ENCODE data around the gene SLC12A9.

SLC12A9 gene

DNA sequence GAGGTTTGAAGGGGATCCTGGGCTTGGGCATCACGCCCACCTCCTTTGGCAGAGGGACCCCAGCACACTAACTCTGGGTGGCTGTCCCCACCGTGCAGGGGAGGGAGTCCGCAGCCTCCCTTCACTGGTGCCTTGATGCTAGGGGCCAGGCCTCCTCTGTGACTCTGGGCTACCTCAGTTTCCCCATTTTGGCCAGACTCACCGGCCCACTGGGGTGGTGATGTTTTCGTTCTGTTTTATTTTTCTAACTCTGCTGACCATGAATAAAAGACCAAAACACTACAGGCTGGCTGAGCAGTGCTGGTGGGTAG is 14.2 kb downstream of the SLC12A9 start:
- Histone ChIP-seq H3K27ac (replicated peaks) (peak overlapping the region; percentile 90), H3K27me3 (ENCODE audit: insufficient read depth, poor library complexity, severe bottlenecking) (no peaks in the 10 kb centered on the region), H3K4me3 (replicated peaks; ENCODE audit: insufficient read depth, low read length) (peak overlapping the region; percentile 66)
- no peak for DNase-seq (ENCODE audit: low read depth in 1 of 2, low spot score in 1 of 2)
- no peak for TF ChIP-seq SPI1 (IDR thresholded peaks at IDR 0.05; ENCODE audit: borderline replicate concordance, low read depth)
- TF ChIP-seq, protein P1, sequence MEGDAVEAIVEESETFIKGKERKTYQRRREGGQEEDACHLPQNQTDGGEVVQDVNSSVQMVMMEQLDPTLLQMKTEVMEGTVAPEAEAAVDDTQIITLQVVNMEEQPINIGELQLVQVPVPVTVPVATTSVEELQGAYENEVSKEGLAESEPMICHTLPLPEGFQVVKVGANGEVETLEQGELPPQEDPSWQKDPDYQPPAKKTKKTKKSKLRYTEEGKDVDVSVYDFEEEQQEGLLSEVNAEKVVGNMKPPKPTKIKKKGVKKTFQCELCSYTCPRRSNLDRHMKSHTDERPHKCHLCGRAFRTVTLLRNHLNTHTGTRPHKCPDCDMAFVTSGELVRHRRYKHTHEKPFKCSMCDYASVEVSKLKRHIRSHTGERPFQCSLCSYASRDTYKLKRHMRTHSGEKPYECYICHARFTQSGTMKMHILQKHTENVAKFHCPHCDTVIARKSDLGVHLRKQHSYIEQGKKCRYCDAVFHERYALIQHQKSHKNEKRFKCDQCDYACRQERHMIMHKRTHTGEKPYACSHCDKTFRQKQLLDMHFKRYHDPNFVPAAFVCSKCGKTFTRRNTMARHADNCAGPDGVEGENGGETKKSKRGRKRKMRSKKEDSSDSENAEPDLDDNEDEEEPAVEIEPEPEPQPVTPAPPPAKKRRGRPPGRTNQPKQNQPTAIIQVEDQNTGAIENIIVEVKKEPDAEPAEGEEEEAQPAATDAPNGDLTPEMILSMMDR (IDR thresholded peaks at IDR 0.05; ENCODE audit: insufficient read depth, low read length) = no peak

DNA sequence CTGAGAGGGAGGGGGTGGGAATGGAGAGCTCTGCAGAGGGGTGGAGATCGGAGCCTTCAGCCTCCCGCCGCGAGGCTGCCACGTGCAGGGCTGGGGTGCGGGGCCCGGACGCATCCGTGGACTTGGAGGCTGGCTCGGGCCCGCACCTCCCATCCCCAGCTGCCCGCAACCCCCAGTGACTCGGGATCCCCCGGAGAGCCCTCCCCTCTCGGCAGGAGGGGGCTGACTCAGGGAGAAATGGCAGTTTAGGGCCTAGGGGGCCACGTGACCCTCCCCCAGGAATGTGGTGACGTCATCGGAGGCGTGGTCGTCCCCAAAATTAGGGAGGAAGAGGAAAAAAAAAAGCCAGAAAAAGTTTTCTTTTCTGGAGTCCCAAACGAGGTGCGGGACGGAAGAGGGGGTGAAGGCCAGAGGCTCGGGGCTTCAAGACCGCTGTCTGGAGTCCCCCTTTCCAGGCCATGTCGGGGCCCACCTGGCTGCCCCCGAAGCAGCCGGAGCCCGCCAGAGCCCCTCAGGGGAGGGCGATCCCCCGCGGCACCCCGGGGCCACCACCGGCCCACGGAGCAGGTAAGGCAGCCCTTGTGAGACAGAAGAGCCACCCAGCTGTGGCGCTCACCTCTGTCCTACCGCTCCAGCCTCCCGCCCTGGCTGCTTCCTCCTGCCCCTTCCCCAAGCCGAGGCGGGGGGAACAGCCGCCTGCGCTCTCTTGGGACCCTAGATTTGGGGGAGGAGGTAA is 14.7 kb downstream of the SLC12A9 start, which contains the start of gene TRIP6:
Gene TRIP6 (plus strand): TSS at position 348 of the 736 bp plus-strand sequence. CDS start 111 bp downstream, at position 459.
- no peaks in the 10 kb centered on the region for H3K27me3 ChIP-seq (ENCODE audit: insufficient read depth, poor library complexity, severe bottlenecking)
- DNase-seq (ENCODE audit: low read depth in 1 of 2, low spot score in 1 of 2) = peak; percentile 85 to 91
- H3K4me3 ChIP-seq (replicated peaks; ENCODE audit: insufficient read depth, low read length) = peak within 1 kb of the TSS; percentile 66
- TF ChIP-seq SPI1 (IDR thresholded peaks at IDR 0.05; ENCODE audit: borderline replicate concordance, low read depth) (peak; percentile 54; the same call in 1 of the 2 replicates), POLR2AphosphoS5 (IDR thresholded peaks at IDR 0.05; ENCODE audit: low read depth) (peak; percentile 70; the same call in 1 of the 2 replicates), GABPA (IDR thresholded peaks at IDR 0.05; ENCODE audit: low read depth) (no peak)
- TF ChIP-seq, protein P2, sequence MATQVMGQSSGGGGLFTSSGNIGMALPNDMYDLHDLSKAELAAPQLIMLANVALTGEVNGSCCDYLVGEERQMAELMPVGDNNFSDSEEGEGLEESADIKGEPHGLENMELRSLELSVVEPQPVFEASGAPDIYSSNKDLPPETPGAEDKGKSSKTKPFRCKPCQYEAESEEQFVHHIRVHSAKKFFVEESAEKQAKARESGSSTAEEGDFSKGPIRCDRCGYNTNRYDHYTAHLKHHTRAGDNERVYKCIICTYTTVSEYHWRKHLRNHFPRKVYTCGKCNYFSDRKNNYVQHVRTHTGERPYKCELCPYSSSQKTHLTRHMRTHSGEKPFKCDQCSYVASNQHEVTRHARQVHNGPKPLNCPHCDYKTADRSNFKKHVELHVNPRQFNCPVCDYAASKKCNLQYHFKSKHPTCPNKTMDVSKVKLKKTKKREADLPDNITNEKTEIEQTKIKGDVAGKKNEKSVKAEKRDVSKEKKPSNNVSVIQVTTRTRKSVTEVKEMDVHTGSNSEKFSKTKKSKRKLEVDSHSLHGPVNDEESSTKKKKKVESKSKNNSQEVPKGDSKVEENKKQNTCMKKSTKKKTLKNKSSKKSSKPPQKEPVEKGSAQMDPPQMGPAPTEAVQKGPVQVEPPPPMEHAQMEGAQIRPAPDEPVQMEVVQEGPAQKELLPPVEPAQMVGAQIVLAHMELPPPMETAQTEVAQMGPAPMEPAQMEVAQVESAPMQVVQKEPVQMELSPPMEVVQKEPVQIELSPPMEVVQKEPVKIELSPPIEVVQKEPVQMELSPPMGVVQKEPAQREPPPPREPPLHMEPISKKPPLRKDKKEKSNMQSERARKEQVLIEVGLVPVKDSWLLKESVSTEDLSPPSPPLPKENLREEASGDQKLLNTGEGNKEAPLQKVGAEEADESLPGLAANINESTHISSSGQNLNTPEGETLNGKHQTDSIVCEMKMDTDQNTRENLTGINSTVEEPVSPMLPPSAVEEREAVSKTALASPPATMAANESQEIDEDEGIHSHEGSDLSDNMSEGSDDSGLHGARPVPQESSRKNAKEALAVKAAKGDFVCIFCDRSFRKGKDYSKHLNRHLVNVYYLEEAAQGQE (IDR thresholded peaks at IDR 0.05; ENCODE audit: insufficient replicate concordance, low read depth) = no peak
- H3K27ac ChIP-seq (replicated peaks) = peak within 1 kb of the TSS; percentile 90

DNA sequence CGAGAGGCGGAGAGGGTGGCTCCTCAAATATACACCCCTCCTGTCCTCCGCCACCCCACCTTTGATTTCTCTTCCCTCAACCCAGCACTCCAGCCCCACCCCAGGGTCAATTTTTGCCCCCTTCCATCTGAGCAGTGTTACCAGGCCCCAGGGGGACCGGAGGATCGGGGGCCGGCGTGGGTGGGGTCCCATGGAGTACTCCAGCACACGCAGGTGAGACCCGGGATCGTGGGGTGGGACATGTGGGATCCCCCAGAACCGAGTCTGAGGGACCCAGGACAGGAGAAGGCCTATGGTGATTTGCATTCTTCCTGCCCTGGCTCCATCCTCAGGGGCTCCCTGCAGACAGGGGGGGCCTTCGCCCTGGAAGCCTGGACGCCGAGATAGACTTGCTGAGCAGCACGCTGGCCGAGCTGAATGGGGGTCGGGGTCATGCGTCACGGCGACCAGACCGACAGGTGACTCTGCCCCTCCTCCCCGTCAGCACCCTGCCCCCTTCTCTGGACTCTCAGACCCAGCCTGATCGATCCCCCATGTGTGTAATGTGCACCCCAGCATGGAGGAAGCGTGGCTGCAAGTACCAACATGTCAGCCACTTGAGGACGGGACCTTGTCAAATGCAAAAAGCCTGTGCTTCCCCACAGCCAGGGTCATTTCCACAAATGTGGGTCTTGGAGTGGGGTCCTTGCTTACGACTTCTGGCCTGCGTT is 15.4 kb downstream of the SLC12A9 start:
- H3K27me3 ChIP-seq (ENCODE audit: insufficient read depth, poor library complexity, severe bottlenecking) = no peaks in the 10 kb centered on the region
- H3K27ac ChIP-seq (replicated peaks) = peak overlapping the region; percentile 90
- TF ChIP-seq, protein P1 (IDR thresholded peaks at IDR 0.05; ENCODE audit: insufficient read depth, low read length) = no peak
- no peak for TF ChIP-seq GABPA (IDR thresholded peaks at IDR 0.05; ENCODE audit: low read depth)
- TF ChIP-seq SPI1 (IDR thresholded peaks at IDR 0.05; ENCODE audit: borderline replicate concordance, low read depth) = no peak
- TF ChIP-seq, protein P2 (IDR thresholded peaks at IDR 0.05; ENCODE audit: insufficient replicate concordance, low read depth) = no peak
- no peak; the same call in 1 of the 2 replicates for TF ChIP-seq POLR2AphosphoS5 (IDR thresholded peaks at IDR 0.05; ENCODE audit: low read depth)
- peak overlapping the region; percentile 66 for H3K4me3 ChIP-seq (replicated peaks; ENCODE audit: insufficient read depth, low read length)
- peak in 1 of 2 experiments; percentile 34 for DNase-seq (ENCODE audit: low read depth in 1 of 2, low spot score in 1 of 2)

DNA sequence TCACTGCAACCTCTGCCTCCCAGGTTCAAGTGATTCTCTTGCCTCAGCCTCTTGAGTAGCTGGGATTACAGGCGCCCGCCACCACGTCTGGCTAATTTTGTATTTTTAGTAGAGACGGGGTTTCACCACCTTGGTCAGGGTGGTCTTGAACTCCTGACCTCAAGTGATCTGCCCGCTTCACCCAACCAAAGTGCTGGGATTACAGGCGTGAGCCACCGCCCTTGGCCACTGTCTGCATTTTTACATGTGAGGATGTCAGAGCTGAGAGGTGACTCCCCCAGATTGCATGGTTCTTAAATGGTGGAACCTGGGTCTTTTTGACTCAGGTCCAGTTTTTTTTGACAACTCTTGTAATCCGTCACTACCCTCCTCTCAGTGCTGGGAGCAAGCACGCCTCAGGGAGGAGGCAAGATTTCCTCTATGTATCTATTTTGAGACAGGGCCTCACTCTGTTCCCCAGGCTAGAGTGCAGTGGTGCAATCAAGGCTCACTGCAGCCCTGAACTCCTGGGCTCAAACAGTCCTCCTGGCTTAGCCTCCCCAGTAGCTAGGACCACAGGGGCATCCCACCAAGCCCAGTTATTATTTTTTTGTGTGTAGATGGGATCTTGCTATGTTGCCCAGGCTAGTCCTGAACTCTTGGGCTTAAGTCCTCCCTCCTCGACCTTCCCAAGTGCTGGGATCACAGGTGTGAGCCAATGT is 21.2 kb downstream of the SLC12A9 start:
- peak overlapping the region; percentile 93 for H3K27ac ChIP-seq (replicated peaks)
- no peak overlapping the region for H3K4me3 ChIP-seq (replicated peaks; ENCODE audit: insufficient read depth, low read length)
- TF ChIP-seq POLR2AphosphoS5 (IDR thresholded peaks at IDR 0.05; ENCODE audit: low read depth) (peak; percentile 26; the same call in 1 of the 2 replicates), GABPA (IDR thresholded peaks at IDR 0.05; ENCODE audit: low read depth) (no peak)
- TF ChIP-seq, protein P1 (IDR thresholded peaks at IDR 0.05; ENCODE audit: insufficient read depth, low read length) = no peak
- H3K27me3 ChIP-seq (ENCODE audit: insufficient read depth, poor library complexity, severe bottlenecking) = no peaks in the 10 kb centered on the region
- DNase-seq (ENCODE audit: low read depth in 1 of 2, low spot score in 1 of 2) = no peak

Data from HL-60 (cell line).